Activated naive CD4-positive, alpha-beta T cell treated with anti-CD3 and anti-CD28 coated beads for 36 hours (primary cell): ENCODE measurements around the gene ADNP2. TPM values are rescaled to one million over a fixed set of nuclear protein-coding genes. Genes with fewer than 3 reads are reported as not detected.

Source experiments
- CTCF ChIA-PET: fragments of 350-600 bp; sonication (Branson Sonifier 250); formaldehyde crosslinking; loops from one replicate; lab custom pipeline; 2021; ENCODE audit warnings: antibody characterized with exemption; lab: Charles Lee
- DNase-seq: peaks from one replicate; pipeline ENCODE4 v3.0.0-alpha.2; 2020
- H3K27ac Mint-ChIP-seq: one replicate; pipeline ENCODE4 v1.8.0; 2021; ENCODE audit warnings: mild to moderate bottlenecking, mixed read lengths
- H3K27me3 Mint-ChIP-seq: one replicate; pipeline ENCODE4 v1.8.0; 2021; ENCODE audit warnings: low read depth, mixed read lengths
- H3K36me3 Mint-ChIP-seq: one replicate; pipeline ENCODE4 v1.8.0; 2021; ENCODE audit warnings: low read depth, mixed read lengths
- H3K4me1 Mint-ChIP-seq: one replicate; pipeline ENCODE4 v1.8.0; 2021; ENCODE audit warnings: low read depth, mixed read lengths
- H3K4me3 Mint-ChIP-seq: one replicate; pipeline ENCODE4 v1.8.0; 2021; ENCODE audit warnings: mild to moderate bottlenecking, moderate library complexity, mixed read lengths
- H3K9me3 Mint-ChIP-seq: one replicate; pipeline ENCODE4 v1.8.0; 2021; ENCODE audit warnings: mixed read lengths
- intact Hi-C: fragments of 100-400 bp; cut with micrococcal nuclease; formaldehyde crosslinking; loops from one replicate; pipeline ENCODE4 v1.15.1; 2023
- total RNA-seq, 2 experiments: library from RNA; stranded (reverse); gene quantifications; one replicate each; pipeline ENCODE4 v1.2.3, GENCODE V29; 2021

Gene ADNP2
- total RNA-seq, 2 experiments from 2014 or later: 16.8 to 18.0 TPM

- H3K27ac Mint-ChIP-seq: no peak overlapping the region
These were observed 80.4 kb downstream of the ADNP2 start for GRCh38 chr18:80189531-80189865.

More at GRCh38 chr18:80189531-80189865, 80.4 kb downstream of the ADNP2 start:
- Mint-ChIP-seq H3K9me3 (peaks cover 6% of the 10 kb centered on the region), H3K27me3 (peaks cover 20% of the 10 kb centered on the region), H3K4me1 (no peaks in the 10 kb centered on the region), H3K36me3 (no peaks in the 10 kb centered on the region), H3K4me3 (no peak overlapping the region)
- CTCF ChIA-PET: interaction anchor here (0.9 kb wide), 1 partner anchor 56 kb away, joined by 3 read pairs; no protein-coding TSS in a partner anchor
- DNase-seq: no peak
- intact Hi-C loops: no loop called here

Other genes with a start within 250 kb of the ADNP2 start
- gene SLC66A2, start 157.6 kb upstream of the ADNP2 start, total RNA-seq: 10 to 100 TPM; 26.0 to 26.8 TPM
- 10 to 100 TPM; 14.2 to 14.8 TPM for gene HSBP1L1, start 144.6 kb upstream of the ADNP2 start, total RNA-seq
- gene TXNL4A, start 120.7 kb upstream of the ADNP2 start, total RNA-seq: 100 to 1,000 TPM; 185 to 186 TPM
- 10 to 100 TPM; 35.7 to 36.0 TPM for gene RBFA, start 74.8 kb upstream of the ADNP2 start, total RNA-seq
- under 1 TPM in 1 of 2 experiments, not detected in 1; 0.10 TPM for gene PARD6G, start 138.3 kb downstream of the ADNP2 start, total RNA-seq